HG02798 (cell line): ENCODE measurements around the gene SAMD15.
A peak's percentile ranks its signal among the peaks of the same experiment; 100 is the strongest.
"Not testable (repeated sequence)": the region's sequence is repeated elsewhere in the genome, so short reads cannot be mapped to it uniquely, and the experiment has no call there.

Experiments
- ATAC-seq: cut with Tn5 transposase; IDR thresholded peaks from one replicate; pipeline ENCODE4 v1.9.1; 2021; ENCODE audit warnings: mild to moderate bottlenecking; ENCODE audit not compliant: unreplicated experiment, poor library complexity

The SAMD15 gene

DNA sequence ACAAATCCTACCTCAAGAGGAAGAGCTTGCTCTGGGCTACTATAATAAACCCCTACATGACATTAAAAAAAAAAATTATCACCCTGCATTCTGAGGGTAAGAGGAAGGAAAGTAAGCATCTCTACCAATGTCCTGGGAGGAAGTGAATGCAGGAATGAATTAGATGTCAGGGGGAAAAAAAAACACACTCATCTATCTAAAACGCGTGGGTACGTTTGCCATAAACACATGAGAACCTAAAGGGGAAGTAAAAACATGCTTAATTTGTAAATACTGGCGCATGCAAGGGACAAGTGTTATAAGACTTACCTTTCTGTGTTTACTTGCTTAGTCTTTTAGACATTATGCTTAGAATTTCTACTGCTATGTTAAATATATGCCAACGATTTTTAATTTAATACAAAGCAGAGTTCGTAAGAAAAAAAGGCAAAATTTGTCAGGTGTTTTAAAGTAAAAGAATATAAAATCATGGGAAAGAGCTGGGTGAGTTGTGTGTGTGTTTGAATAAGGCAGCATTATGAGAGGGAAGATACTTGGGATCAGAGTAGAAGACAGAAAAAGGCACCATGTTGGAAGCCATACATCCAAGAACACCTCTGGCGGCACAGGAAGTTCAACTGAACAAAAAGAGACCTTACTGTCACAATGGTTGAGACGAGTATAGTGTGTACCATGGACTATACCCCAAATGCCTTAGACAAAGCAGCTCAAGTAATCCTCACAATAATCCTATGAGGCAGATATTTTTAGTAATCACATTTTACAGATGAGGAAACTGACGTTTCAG is 1.8 kb upstream of the SAMD15 start:
- ATAC-seq, result no peak

DNA sequence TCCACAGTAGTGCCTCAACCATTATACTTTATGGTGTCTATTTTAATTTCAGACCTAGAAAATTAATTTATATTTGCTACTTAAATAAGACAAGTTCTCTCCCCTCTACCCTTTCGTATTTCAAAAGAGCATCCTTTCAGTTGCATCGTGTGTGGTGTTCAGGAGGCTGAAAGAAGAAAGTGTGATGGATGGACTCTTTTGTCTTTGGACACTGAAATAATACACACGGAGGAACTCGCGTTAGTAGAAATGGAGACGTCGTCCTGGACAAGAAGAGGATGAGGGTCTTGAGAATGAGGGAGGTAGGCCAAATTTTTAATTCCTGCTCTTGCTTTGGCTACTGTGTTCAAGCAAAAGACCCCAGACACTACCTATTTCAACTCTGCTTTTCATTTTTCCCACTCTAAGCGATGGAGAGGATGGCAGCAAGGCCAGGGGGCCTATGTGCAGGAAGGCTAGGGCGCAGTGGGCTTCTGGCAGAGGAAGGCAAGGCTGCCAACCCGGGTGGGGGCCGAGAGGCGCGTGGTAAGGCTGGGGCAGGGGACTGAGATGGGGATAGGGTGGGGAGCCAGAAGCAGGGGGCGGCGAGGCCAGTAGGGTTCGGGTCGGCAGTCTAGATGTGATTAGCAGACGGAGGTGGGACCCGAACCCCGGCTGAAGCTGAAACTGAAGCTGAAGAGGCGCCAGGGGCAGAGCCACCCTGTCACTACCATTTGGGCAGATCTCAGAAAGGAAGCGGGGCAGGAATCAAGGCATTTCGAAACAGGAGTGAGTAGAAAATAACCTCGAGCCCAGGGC is 1.0 kb upstream of the SAMD15 start:
- peak; percentile 17 for ATAC-seq

DNA sequence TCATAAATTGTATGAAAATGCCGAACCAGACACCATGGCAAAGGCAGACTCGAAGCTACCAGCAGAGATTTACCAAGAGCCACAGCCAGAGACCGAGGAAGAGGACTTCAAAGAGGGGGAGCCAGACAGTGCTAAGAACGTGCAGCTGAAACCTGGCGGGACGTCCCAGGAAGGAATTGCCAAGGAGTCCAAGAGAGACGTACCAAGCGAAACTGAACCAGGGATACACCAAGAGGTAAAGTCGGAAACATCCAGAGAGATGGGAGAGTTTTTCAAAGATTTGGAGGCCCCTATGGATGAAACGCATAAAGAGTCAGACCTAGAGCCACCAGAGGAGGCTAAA is 294 bp downstream of the SAMD15 start:
- no peak for ATAC-seq

DNA sequence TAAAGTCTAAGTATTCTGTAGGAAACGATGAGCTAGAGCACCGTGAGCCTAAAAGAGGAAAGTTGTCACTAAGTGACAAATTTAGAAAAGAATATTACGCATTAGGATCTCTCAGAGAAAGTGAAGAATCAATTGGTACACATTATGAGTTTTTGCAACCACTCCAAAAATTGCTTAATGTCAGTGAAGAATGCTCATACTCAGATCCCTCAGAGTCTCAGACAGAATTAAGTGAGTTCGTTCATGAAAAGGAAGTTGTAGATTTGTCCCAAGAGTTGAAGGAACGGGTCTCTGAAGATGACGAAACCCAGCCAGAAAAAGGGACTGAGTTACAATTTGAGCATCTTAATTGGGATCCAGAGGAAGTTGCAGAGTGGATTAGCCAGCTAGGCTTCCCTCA is 1.5 kb downstream of the SAMD15 start:
- no peak for ATAC-seq

DNA sequence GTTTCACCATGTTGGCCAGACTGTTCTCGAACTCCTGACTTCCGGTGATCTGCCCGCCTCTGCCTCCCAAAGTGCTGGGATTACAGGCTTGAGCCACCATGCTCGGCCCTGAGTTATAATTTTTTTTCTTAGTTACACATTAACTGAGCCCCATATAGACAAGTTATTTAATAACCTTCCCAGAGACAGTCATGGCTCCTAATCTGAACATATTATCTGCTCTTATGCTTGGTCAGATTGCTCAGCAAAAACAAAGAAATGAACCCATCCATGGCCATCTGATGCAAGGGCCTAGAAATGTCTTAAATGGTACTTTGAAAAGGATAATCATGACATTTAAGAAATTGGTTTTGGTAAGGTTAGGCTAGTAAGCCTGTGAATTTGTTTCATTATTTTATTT is 13.0 kb downstream of the SAMD15 start:
- no peak for ATAC-seq

DNA sequence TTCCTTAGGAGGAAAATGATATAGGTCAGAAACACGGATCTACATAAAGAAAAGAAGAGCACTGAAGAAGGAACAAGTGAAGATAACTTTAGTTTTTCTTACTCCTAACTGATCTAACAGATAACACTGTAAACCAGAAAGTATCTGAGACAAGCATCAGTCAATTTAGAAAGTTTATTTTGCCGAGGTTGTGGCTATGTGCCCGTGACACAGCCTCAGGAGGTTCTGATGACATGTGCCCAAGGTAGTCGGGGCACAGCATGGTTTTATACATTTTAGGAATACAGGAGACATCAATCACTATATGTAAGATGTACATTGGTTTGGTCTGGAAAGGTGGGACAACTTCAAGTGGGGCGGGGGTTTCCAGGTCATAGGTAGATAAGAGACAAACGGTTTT is 23.0 kb downstream of the SAMD15 start:
- ATAC-seq, result no peak

DNA sequence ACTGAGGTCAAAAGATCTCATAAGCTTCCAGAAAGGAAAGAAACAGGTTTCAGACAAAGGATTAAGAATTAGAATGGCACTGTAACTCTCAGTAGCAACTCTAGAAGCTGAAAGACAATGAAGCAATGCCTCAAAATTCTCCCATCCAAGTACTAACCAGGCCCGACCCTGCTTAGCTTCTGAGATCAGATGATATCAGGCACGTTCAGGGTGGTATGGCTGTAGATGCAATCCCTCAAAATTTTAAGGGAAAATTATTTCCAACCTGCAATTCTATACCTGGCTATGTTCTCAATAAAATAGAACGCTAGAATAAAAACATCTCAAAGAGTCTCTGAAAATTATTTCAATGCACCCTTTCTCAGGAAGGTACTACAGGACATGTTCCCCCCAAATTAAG is 26.6 kb downstream of the SAMD15 start:
- ATAC-seq, result no peak

DNA sequence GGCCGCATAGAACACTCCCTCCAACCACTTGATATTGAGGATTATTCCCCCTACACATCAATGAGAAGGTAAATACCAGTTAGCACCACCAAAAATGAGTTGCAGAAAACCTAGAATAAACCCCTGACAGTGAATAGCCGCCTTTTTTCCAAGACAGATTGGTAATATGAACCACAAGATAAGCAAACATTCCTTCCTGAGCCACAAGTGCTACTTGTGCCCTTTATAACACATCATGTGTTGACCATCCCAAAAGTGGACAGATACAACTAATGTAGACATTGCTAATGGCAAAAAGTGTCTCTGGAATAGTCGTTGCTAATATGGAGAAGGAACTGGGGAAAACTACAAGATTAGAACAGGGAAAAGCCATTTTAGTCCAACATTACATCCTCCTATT is 28.9 kb downstream of the SAMD15 start:
- ATAC-seq, result no peak

DNA sequence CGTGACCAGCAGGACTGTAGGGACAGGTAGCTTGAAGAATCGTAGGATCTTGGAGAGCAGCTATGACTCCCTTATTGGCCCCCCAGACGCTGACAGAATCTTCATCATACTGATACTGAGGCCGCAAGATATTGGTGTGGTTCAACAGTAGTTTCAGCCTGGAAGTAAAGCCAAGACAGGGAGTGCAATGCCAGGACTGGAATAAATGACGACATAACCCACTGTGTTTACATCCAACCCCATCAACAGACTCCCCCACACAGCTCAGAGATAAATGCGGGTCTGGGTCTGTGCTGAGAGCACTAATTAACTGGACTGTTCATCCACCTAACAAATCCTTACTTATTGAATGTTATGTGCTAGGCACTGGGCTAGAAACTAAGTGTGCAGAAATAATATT is 29.5 kb downstream of the SAMD15 start:
- ATAC-seq, result no peak

DNA sequence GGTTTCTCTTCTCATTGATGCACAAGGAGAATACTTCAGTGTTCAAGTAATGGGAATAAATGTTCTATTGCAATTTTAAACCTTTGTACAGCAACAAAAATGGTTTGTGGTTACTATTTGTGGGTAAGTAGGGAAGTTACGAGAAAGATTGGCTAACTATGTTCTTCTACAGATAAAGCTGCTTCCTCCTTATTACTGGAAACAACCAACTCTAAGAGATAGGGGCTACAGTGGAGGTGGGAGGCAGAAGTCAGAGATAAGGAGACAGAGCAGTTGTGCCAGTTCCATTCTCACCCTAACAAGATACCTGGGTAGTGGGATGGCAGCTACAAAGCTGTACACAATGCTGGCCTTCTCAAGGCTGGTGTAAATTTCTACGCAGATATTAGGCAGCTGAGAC is 30.0 kb downstream of the SAMD15 start:
- no peak for ATAC-seq

DNA sequence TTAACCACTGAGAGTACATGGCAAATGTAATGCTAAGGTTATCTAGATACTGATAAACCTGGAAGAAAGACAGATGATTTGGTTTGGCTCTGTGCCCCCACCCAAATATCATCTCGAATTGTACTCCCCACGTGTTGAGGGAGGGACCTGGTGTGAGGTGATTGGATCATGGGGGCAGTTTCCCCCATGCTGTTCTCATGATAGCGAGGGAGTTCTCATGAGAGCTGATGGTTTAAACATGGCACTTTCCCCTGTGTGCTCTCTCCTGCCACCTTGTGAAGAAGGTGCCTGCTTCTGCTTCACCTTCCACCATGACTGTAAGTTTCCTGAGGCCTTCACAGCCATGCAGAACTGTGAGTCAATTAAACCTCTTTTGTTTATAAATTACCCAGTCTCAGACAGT is 32.0 kb downstream of the SAMD15 start:
- ATAC-seq, result no peak

DNA sequence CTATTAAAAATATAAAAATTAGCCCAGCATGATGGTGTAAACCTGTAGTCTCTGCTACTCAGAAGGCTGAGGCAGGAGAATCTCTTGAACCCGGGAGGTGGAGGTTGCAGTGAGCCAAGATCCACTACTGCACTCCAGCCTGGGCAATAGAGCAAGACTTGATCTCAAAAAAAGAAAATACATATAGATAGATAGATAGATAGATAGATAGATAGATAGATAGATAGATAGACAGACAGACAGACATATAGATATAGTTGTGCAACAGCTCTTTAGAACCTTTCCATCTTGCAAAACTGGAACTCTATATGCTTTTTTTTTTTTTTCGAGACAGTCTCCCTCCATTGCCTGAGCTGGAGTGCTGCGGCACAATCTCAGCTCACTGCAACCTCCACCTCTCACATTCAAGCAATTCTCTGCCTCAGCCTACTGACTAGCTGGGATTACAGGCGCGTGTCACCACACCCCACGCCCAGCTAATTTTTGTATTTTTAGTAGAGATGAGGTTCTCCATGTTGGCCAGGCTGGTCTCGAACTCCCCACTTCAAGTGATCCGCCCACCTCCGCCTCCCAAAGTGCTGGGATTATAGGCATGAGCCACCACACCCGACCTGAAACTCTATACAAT is 38.3 kb downstream of the SAMD15 start:
- not testable (repeated sequence) for ATAC-seq

DNA sequence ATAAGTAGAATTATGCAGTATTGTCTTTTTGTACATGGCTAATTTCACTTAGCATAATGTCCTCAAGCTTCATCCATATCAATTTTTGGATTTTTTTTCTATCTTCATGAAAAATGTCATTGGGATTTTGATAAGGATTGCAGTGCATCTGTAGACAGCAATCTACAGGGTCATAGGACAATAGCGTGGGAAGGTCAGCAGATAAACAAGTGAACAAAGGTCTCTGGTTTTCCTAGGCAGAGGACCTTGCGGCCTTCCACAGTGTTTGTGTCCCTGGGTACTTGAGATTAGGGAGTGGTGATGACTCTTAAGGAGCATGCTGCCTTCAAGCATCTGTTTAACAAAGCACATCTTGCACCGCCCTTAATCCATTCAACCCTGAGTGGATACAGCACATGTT is 38.9 kb downstream of the SAMD15 start:
- ATAC-seq, result not testable (repeated sequence)

DNA sequence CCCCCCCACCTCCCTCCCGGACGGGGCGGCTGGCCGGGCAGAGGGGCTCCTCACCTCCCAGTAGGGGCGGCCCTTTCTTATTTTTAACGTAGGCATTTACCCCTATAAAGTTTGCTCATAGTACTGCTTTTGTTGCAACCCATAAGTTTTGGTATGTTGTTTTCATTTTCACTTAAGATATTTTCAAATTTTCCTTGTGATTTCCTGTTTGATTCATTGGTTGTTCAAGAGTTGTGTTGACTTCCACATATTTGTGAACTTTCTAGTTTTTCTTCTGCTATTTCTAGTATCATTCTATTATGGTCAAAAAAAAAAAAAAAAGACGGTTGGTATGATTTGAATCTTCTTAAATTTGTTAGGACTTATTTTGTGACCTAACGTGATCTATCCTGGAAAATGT is 39.7 kb downstream of the SAMD15 start:
- no peak for ATAC-seq

DNA sequence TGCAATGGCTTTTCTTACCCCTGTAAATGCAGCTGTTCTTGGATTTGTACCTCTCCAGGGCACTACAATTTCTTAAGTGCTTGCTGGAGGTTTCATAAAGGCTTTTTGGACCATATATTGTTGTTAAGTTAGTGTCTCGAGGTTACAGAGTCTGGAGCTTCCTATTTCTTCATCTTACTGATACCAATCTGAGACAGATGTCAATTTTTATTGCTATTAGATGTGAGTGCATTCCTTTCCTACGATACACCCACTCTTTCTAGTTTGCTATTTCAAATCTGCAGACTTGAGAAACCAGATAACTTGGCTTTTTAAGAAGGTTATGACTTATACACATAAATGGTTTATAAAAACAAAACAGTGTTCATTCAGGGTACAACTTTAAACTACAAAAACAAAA is 44.0 kb downstream of the SAMD15 start:
- ATAC-seq, result no peak

DNA sequence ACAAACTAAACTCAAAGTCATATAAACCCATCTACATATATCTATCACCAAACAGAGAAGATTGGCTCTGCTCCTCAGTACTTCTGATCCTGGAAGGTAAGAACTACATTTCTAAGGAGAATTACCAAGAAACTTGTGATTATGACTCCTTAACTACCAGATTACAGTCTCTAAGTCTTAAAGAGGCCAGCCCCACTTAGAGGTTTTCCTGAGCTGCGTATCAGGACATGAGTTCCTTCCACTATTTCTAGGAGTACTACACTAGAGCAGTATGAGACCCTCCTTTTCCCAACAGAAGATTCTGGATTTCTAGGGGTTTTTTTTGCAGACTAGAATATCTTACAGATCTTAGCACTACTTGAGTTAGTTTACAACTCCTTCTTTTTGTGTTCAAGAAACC is 46.2 kb downstream of the SAMD15 start, which contains the start of gene NOXRED1:
Gene NOXRED1, minus strand, starts transcription at position 101 of the 400 bp plus-strand sequence. CDS start 634 bp downstream, outside the sequence.
- ATAC-seq, result no peak

DNA sequence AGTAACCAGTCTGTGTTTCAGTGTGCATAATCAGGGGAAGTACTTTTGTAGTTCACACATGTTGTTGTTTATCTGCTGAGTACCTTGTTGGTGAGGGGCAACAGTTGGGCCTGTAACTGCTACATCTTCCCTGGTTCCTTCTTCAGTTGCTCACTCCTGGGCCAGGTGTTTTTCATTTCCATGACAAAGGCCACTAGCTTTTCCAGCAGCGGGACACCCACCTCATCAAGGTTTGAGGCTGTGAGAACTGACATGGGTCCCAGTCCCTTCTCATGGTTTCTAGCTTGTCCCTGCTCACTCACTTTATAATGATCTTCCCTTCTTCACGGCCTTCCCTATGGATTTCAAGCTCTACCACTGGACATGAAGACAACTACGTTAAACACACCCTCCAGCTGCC is 47.7 kb downstream of the SAMD15 start:
- ATAC-seq, result no peak

DNA sequence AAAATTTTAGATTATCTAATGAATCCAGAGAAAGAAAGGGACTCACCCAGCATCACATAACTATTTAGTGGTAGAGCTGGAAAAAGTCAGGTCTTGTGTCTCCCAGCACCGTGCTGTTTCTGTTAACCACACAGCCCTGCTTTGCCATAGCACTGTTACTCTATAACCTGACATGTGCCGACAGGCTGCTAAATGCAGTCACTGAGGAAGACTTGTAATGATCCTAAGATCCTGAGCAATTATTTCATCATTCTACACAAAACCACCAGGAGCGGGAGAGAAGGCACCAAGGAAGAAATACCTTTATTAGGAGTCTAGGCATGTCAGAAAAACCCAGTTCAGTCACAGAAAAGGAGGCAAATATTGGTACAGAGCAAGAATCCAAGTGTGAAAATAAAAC is 49.2 kb downstream of the SAMD15 start:
- no peak for ATAC-seq

DNA sequence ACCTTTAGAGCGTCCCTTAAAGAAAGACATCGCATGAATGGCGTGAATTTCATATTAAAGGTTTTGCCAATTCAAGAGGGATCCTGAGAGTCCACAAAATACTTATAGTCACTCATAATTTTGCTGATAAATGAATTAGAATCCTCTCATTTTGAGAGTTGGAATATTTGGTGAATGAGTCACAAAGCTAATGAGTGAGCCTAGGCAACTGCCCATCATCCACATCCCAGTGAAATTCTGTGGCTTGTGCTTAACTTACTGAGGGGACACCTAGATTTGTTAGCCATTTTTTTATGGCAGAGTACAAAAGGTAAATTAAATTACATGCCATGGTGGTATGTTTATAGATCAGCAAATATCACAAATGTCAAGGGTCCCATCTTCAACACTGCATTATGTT is 58.9 kb downstream of the SAMD15 start:
- ATAC-seq, result no peak

DNA sequence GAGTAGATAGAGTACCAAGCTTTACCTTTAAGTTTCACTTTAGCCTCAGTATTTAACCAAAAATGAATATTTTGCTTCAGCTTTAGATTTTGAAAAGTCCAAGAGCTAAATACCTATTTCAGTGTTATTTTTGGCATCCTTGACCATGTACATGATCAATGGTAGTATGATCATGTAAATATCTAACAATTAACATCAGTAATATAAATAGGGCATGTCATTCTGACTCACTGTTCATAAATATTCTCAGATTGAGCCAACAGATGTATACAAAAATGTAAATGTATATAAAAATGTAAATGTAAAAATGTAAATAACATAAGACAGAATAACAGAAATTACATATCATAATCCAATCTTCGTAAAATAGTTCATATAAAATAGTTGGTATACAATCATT is 61.4 kb downstream of the SAMD15 start:
- ATAC-seq, result no peak

DNA sequence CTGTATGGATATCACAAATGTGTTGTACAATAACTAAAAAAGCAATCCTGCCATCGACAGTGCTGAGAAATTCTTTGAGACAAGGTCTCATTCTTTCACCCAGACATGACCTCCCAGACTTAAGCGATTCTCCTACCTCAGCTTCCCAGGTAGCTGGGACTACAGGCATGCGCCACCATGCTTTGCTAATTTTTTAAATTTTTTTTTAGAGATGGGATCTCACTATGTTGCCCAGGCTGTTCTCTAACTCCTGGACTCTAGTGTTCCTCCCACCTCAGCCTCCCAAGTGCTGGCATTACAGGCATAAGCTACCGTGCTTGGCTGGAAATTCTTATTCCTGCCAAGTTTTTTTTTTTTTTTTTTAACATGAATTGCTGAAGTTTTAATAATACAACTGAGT is 62.7 kb downstream of the SAMD15 start:
- no peak for ATAC-seq
